H1 (cell line): Measurements from ENCODE around the gene SPRN. TPM values are rescaled to one million over a fixed set of nuclear protein-coding genes. Genes with fewer than 3 reads are reported as not detected.

Experiments used
- GTF2F1 ChIP-seq: IDR thresholded peaks from 2 replicates; pipeline ENCODE4 v1.6.1; 2012; ENCODE audit warnings: low read depth, low read length, improper control_type of control experiment, borderline replicate concordance
- HDAC6 ChIP-seq: IDR thresholded peaks from one replicate; pipeline ENCODE4 v1.7.1; 2012; ENCODE audit warnings: low read depth, mild to moderate bottlenecking, inconsistent platforms, low read length, moderate library complexity
- JUN ChIP-seq: IDR thresholded peaks from 2 replicates; pipeline ENCODE4 v1.6.1; 2011; ENCODE audit warnings: low read depth, mild to moderate bottlenecking, improper control_type of control experiment, low read length
- KDM1A ChIP-seq: fragments of 200-600, 300-600 bp; sonication (generic); IDR thresholded peaks from 2 replicates; pipeline ENCODE4 v1.7.1; 2016; ENCODE audit warnings: mild to moderate bottlenecking, low read length, borderline replicate concordance
- KDM4A ChIP-seq: IDR thresholded peaks from one replicate; pipeline ENCODE4 v1.7.1; 2012; ENCODE audit warnings: low read depth, mild to moderate bottlenecking, moderate library complexity, low read length, inconsistent platforms; ENCODE audit not compliant: severe bottlenecking
- NANOG ChIP-seq: IDR thresholded peaks from 2 replicates; pipeline ENCODE4 v1.6.1; 2011; ENCODE audit warnings: low read length, low read depth, mild to moderate bottlenecking, inconsistent platforms; ENCODE audit not compliant: insufficient read depth, poor library complexity, severe bottlenecking
- NRF1 ChIP-seq: IDR thresholded peaks from 2 replicates; pipeline ENCODE4 v1.6.1; 2011; ENCODE audit warnings: mild to moderate bottlenecking, low read depth, low read length, improper control_type of control experiment
- POLR2A ChIP-seq, 2 experiments: IDR thresholded peaks; 1 replicate in 1 of 2; 2 replicates in 1 of 2; pipeline ENCODE4 v1.6.1; 2011; ENCODE audit warnings: low read depth in 2 of 2, low read length in 2 of 2, mild to moderate bottlenecking in 2 of 2; ENCODE audit errors: control extremely low read depth in 1 of 2
- POLR2AphosphoS5 ChIP-seq: IDR thresholded peaks from 2 replicates; pipeline ENCODE4 v1.6.1; 2011; ENCODE audit warnings: low read depth, low read length
- SUZ12 ChIP-seq: fragments of 200-600 bp; sonication (generic); IDR thresholded peaks from 2 replicates; pipeline ENCODE4 v1.6.1; 2012; ENCODE audit warnings: mild to moderate bottlenecking, inconsistent platforms, low read length, moderate library complexity, mixed read lengths
- TCF12 ChIP-seq: IDR thresholded peaks from 2 replicates; pipeline ENCODE4 v1.6.1; 2011; ENCODE audit warnings: low read depth, mild to moderate bottlenecking, low read length
- TEAD4 ChIP-seq: IDR thresholded peaks from 2 replicates; pipeline ENCODE4 v1.6.1; 2012; ENCODE audit warnings: low read depth, low read length, inconsistent platforms, mixed read lengths
- polyA plus RNA-seq, 7 experiments: library from polyadenylated mRNA; depleted of rRNA in 3 of 7; stranded (reverse) in 5 of 7; unstranded in 2 of 7; fragments of >200 nt in 5 of 7; fragments of 200-250 nt in 2 of 7; gene quantifications; 1 replicate in 5 of 7; 2 replicates in 1 of 7; 4 replicates in 1 of 7; pipeline versions ENCODE4 v1.2.1 to v1.2.3, GENCODE V29; 2011 to 2013; ENCODE audit warnings: missing spikeins in 2 of 7, mixed read lengths in 2 of 7
- total RNA-seq: library from RNA; stranded (reverse); fragmentation: NEBNext Ultra II Directional; extraction: Animal tissue kit (Norgen Biotek cat#: 25700); gene quantifications from 2 replicates; pipeline ENCODE4 v1.2.1, GENCODE V29; 2021

The SPRN gene
- total and polyA plus RNA-seq, 2 of the 8 experiments (the other 6 are each of a cell fraction or from before 2014, with no cell fraction given), result 0.23 to 0.24 TPM

DNA sequence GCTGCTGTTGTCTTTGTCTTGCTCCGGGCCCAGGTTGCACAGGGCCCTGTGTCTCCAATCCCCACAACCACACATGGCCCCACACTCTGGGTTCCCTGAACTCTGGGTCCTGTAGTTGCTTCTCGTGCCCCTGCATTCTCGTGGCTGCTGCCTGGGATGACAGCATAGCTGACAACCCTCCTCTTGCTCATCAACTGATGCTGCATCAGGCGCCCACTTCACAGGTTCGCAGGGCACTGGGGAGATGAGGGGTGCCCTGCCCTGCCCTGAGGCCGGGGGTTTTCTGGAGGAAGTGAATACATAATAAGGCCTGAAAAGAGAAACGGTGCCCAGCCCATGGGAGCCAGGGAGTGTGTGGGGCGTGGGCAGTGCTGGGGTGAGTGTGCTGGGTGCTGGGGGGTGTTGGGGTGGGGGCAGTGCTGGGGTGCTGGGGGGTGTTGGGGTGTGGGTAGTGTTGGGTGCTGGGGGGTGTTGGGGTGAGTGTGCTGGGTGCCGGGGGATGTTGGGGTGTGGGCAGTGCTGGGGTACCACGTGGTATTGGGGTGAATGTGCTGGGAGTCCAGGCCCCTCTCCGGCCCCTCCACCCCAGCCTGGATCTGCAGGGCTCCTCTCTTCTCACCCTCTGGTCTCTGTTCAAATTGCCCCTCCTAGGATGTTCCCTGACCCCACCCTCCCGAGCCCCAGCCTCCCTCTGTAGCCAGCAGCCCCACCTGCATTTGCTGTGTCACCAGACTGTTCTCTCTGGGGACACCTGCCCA lies 32.5 kb downstream of the SPRN start (continued):
- TF ChIP-seq KDM1A, result no peak
- no peak for TF ChIP-seq KDM4A
- TF ChIP-seq POLR2A (IDR thresholded peaks at IDR 0.05; ENCODE audit: control extremely low read depth in 1 of 2, low read depth in 2 of 2, low read length in 2 of 2), result no peak
- no peak for TF ChIP-seq HDAC6
- no peak for TF ChIP-seq TCF12
- TF ChIP-seq NANOG, result no peak
- no peak for TF ChIP-seq SUZ12
- no peak for TF ChIP-seq NRF1
- TF ChIP-seq POLR2AphosphoS5, result no peak
- TF ChIP-seq TEAD4, result no peak
- no peak for TF ChIP-seq JUN
- no peak for TF ChIP-seq GTF2F1
